MV-4-11 (cell line): ENCODE results near the gene NCKAP5.
"Not testable (repeated sequence)": the region's sequence is repeated elsewhere in the genome, so short reads cannot be mapped to it uniquely, and the experiment has no call there.

Experiments
- DNase-seq: peaks from one replicate; lab custom pipeline; 2025; lab: John Stamatoyannopoulos, UW

Gene NCKAP5

DNA sequence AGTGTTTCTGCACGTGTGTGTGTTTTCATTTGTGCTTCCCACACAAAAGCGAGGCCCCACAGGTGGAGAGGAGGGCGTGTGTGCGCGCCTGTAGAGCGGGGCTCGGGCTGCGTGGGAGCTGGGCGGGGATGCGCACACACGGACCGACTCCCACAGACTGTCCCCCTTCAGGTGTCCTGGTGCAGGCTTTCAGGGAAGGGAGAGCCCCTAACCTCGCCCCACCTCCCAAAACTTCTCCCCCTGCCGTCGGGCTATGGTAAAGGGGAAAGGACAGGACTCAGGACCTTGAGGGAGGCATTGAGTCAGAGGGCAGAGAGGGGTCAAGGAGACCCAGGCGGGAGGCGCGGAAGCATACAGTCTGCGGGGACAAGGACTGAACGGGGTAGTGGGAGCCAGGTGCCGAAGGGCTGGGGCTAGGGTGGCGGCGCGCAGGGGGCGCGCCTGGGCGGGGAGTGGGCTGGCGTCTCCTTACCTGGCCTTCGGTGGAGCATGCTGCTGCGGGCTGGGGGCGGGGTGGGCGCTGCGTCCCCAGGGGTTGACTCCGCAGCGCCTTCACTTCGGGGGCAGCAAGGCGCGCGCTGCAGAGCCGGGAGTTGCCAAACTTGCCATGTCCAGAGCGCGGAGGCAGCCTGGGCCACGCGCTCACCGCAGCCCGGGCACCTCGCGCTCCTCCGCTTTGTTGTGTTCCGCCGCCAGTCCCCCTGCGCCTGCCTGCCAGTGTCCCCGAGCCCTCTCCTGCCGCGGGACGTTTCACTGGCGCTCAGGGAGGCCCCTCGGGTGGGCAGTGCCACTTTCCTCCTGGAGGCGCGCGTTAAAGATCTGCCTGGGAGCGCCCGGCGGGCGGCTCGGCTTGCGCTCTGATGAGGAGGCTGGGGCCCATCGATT lies 302.0 kb downstream of the NCKAP5 start:
- DNase-seq = no peak

DNA sequence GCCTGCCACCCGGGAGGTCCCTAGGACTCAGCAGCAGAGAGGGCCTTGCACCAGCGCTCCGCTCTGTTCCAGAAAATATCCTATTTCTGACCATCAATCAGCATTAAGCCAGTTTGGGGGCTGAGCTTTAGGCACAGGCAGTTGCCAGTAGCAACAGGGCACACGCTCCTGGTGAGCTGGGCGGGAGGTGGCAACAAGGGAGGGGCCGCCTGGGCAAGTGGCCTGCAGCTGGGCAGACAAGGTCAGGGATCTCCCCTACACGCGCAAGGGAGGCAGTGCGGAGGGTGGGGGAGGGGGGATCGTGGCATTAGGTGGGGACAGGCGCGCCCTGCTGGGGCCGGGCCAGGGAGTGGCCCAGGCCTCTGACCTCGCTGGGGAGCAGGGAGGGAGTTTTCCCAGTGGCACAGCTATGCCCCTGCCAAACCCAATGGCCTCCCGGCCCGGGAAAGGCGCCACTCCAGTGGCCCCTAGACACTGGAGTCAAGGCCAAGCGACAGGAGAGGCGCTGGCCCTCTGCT lies 302.8 kb downstream of the NCKAP5 start:
- no peak for DNase-seq

DNA sequence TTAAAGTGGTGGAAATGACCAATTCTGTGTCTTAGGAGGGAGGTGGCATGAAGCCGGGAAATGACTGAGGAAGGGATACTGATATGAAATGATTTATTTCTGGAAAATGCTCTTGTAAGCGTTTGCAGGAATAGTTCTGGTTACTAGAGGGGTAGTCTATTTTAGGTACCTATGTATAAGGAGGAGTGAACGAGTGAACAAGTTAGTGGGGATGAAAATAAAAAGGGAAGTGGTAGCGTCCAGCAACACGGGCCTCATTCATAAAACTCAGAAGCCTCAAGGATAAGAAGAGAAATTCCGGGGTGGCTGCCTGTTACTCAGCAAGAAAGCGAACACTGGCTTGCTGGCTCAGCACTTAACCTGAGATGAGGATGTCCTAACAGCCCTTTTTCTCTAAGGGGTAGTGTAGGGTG lies 303.3 kb downstream of the NCKAP5 start:
- DNase-seq = peak; percentile 7

DNA sequence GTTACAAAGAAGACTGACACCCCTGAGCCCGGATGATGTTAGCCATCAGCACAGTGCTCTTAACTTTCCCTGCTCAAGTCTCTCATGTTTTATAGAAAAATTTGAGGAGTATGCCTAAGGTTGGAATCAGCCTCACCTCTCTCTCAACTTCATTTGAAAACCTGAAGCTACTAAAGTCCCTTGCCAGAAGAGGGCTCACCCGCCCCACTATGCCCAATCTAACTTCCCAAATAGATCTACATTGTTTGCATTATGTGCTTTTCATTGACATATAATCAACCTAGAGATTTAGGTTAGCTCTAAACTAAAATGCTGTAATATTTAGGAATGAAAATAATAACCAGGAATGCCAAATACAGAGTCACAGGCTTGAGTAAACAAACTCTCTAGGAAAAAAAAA lies 305.4 kb downstream of the NCKAP5 start:
- DNase-seq = no peak

DNA sequence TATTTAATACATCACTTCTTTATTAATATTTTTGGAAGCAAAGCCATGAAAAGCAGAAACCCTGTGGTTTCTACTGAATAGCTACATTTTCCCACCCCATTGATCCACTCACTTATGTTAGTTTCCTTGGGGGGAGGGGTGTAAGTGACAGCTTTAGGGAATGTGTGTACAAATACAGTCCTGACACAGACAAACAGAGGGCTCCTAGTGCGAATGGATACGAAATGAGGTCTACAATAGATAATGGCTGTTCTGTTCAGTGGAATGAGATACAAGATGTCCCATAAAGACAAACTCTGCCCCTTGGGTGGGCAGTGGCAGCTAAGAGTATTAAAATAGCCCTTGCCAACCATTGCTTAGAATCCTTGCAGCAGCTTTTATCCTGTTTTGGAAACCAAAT lies 312.9 kb downstream of the NCKAP5 start:
- DNase-seq = no peak

DNA sequence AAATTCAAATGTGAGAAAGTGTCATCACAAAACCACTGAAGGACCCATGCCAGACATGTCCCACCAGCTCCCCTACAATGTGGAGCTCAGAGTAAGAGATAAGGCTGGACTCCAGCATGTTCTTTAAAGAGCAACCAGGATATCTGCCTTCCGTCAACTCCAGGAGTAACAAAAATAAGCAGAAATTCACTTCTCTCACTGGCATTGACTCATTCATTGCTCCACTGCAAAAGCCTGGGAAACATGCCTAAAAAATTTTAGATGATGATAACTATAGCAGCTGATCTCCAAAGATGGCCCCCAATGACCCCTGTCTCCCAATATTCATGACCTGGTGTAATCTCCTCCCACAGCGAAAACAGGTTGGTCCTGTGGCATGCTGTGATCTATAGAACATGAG lies 314.5 kb downstream of the NCKAP5 start:
- no peak for DNase-seq

DNA sequence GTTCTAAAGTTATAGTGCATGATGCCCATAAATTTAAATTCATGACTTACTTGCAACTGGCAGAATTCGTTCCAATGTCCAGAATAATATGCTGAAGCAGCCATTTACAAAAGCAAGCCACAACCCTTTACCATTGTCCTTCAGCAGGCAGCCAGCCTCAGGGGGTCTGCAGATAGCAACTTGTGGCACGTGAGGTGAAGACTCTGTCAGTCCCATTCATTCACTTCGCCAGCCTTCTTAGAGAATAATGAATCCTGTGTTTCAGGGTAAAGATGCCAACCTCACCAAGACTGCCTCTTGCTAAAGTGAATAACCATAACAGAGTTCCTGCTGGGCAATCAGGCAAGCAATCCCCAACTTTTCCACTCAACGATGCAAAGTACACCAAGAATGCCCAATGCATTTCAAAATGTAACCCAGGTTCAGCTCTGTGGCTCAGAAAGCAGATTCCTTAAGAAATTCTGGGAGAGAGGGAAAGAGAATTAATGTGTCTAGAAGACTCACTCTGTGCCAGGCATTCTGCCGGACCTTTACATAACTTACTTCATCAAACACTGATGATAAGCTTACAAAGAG lies 315.4 kb downstream of the NCKAP5 start:
- no peak for DNase-seq

DNA sequence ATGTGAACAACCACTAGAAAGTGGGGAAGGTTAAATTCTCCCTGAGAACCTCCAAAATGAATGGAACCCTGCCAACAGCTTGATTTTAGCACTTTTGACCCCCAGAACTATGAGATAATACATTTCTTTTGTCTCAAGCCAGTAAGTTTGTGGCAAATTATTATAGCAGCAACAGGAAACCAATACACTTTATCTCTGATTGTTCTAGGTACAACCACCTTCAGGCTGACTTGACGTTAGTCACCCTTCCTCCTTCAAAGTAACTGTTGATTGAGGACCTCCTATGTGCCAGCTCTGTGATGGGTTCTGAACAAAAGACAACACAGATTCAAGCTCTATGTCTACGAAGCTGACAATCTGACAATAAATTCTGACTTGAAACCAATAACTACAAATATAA lies 318.9 kb downstream of the NCKAP5 start:
- no peak for DNase-seq

DNA sequence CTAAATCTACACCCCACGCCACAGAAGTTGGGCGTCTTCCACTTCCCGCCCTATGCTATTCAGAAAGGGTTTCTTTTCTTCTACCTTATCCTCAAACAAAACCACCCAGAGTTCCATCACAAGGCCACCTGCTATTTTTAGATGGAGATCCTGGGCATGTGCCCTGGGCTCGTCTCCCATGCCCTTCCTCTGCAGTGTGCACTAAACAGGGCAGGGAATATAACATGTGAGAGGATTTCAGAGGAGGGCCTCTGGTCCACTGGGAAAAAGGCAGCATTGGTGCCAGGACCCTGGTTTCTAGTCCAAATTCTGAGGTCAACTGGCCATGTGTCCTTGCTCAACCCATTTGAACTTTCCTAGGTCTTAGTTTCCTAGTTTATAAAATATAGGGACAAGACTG lies 320.0 kb downstream of the NCKAP5 start:
- no peak for DNase-seq

DNA sequence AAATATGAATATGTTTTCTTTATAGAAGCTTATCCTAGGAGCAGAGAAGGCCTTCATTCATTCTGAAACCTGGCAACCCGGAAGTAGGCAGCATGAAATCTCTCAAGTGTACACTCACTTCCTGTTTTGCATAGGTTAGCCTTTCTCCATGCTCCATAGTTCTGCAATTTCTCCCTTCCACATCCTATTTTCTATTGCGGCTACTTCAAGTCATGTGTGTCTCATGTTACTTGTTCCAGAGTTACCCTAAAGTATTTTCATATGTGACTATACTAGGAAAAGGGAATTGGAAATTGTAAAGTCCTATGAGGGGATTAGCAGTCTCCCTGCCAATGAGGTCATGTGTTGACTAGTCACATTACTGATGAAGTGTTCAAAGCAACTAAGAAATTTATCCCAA lies 320.6 kb downstream of the NCKAP5 start:
- DNase-seq = peak; percentile 97

DNA sequence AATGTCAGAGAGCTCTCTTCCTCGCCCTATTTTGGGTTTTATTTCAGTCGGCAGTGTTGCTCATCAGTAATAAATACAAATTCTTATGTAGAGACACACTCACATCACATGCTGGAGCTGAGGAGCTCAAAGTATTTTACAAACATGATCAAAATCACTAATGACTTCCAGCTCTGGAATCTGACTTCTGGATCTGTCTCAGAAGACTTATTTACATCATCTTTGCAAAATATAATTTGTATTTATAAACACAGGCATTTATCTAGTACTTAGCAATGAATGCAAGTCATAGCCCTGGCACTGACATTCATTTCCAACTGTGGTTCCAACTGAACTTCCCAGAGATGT lies 327.1 kb downstream of the NCKAP5 start:
- DNase-seq = no peak

DNA sequence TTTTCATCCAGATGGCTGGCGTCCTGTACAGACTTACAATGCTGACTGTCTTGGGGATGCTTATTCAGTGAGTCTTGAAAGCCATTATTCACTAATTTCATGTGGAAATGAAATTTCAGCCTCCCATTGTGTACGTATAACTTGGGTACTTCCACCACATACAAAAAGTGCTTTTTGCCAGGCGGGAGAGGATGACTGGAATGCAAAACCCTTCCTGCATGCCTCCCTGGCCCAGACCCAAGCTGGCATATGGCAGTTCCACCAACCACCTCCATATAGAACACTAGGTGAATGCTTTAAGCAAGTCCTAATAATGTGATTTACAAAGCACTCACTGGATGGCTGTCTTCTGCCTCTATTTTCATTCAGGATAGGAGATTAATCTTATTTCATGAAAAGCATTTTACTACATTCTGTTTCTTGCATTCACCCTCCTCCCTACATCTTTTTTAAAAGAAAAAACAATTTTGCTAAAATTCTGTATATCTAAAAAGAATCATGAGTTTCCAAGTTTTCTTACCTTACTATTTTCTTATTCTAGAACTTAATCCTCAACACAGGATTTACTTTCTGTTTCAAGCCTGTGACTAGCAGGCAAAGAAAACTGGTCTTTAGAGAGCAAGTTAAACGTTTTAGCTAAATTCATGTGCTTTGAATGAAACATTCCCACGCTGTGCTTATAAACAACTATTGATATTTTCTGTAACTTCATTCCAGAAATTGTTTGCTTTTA lies 327.6 kb downstream of the NCKAP5 start:
- no peak for DNase-seq

DNA sequence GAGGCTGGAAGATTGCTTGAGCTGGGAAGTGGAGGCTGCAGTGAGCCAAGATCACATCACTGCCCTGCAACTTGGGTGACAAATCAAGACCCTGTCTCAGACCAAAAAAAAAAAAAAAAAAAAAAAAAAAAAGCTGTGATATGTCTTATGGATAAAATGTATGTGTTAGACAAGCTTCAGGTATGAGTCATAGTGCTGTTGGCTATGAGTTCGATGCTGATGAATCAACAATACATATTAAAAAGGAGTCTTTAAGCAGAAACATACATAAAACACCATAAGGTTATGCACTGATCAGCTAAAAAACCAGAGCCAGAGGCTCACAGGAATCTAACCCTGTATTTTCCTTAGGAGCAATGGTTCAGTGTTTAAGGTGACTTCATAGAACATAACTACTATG lies 332.3 kb downstream of the NCKAP5 start:
- DNase-seq = no peak

DNA sequence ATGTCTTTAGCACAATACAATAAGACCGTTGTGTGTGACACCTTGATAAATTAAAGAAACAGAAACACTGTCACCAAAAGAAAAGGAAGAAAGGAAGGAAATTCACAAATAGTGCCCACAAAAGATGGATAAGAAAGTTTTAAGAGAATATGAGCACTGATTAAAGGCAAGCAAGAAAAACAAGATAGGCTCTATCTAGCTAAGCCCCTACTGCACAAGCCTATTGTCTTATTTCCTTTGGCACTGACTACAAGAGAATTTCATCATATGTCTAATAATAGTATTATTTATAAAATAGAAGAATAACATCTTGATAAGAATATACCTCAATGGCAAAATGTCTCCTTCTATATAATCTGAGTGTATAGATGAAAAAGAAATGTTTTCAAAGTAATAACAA lies 335.7 kb downstream of the NCKAP5 start:
- DNase-seq = no peak

DNA sequence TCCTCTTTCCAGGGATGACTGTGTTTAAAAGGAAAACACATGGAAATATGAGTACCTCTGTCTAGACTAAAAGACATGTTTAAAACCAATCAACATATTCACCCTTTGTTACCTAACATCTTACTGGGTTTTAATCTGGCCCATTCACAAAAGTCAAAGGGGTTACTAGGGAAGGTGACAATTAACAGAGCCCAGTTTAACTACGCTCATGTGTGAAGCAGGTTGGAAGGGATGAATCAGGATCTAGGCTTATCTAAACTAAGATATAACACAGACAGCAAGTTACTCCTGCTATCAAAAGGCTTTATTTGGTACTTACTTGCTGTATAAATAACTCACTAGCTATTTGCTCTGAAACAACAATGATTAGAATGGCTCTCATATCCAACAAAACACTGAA lies 337.0 kb downstream of the NCKAP5 start:
- DNase-seq = no peak

DNA sequence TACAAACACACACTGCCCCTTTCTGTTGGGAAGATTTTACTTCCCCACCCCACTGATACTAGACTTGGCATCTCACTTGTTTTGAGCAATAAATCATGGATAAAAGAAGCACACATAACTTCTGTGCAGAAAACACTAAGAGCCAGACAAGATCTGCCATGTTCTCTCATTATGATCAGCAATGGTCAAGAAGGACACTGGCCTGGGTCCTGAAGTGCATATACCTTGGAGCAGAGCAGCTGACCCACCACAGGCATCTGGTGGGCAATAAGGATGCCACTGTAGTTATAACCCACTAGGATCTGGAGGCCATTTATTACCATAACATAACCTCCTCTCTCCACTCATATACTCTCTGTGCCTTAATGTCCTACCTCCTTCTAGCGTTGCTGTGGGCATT lies 338.3 kb downstream of the NCKAP5 start:
- no peak for DNase-seq

DNA sequence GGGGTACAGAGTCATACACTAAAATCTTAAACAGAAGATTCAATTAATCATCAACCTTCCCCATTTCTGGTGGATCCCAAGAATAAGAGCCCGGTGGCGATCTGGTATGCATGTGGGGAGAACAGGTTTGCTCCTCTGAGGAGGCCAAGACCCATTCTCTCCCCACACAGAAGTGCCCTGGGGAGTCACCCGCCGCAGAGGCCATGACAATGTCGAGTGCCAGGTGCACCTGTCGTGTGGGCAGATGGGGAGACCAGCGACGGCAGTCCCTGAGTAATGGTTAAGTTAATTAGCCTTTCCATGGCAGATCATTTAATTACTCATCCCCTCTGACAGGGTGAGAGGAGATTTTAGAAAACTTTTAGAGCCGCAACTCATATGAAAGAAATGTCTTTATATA lies 345.0 kb downstream of the NCKAP5 start:
- no peak for DNase-seq

DNA sequence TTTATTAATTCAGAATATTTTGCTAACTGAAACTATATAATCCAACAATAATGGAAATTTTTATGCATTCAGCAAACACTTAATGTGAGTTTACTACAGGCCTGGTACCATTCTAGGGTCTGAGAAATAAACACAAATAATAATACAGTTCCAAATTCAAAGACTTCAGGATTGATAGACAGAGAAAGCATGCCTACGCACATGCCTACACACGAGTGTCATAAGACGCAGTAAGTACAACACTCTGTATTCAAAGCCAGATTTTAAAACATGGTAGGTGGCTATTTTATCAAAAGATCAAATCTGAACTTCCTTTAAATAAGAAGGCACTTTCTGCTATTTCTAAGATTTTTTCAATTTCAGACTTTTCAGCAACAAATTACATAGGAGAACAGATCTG lies 346.9 kb downstream of the NCKAP5 start:
- no peak for DNase-seq

DNA sequence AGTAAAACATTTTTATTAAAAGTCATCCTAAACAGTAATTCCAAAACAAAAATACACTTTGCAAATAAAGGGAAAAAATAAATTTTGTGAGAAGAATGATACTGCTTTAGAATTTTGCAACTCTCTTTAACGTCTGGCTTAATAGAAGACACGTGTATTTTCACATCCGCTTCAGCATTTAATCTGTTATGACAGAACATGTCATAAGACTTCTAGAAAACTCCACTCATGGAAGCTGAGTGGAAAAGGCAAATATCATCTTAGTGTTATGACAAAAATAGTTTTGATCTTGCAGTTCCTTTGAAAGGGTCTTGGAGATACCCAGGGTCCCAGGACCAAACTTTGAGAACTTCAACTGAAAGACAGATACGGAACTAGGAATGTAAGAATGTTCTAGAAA lies 350.1 kb downstream of the NCKAP5 start:
- no peak for DNase-seq

DNA sequence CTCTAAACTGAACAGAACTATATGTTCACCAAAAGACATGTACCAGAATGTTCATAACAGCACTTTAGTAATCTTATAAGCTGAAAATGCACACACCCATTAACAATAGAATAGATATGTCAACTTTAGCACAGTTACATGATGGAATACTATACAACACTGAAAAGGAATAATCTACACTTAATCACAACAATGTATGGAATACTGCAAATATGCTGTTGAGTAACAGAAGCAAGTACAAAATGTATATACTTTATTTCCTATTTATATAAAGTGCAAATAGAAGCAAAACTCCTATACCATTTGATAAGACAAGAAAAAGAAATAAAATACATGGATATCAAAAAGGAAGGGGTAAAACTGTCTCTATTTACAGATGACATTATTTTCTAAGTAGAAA lies 352.8 kb downstream of the NCKAP5 start:
- DNase-seq = no peak

DNA sequence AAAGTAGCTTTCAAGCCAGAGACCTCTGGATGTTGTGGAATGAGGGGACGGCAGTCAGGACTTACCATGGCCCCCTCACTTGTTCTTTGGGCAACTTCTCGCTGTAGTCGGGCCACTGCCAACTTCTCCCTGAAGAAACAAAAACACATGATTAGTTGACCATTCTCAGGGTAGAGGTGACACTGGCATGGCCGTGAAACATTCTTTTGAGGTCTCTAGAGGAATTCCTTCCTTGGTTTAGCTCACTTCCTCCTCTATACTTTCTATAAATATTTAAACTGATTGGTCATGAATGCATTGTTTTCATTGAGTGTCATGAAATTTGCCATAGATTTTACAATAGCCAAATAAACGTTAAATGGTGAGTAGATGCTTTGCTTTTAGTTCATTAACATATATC lies 354.6 kb downstream of the NCKAP5 start:
- no peak for DNase-seq

DNA sequence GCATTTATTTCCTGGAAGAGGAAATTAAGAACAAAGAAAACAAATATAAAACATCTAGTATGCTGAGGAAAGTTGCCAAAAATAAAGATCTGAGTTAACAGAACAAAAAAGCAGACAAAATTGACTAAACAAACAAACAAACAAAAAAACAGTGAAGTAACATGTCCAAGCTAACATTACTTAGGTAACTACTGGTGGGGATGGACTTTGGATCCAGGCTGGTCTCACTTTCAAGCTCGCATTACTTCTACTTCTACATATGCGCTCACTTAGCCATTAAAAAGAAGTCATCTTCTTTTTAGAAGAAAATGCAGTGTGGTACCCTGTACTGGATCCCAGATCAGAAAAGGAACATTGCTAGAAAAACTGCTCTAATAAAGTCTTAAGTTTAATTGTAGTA lies 358.9 kb downstream of the NCKAP5 start:
- no peak for DNase-seq

DNA sequence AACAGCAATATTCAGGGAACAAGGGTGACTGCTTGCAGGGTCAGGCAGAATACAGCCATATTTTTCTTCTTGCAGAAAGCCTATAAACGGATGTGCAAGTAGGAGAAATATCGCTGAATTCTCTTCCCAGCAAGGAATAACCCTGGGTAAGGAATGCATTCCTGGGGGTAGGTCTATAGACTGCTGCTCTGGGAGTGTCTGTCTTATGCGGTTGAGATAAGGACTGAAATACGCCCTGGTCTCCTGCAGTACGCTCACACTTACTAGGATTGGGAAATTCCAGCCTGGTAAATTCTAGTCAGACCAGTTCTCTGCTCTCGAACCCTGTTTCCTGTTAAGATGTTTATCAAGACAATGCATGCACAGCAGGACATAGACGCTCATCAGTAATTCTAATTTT lies 361.6 kb downstream of the NCKAP5 start:
- DNase-seq = not testable (repeated sequence)
